ENCODE measurements around the gene RNF19B. TPM values are rescaled to one million over a fixed set of nuclear protein-coding genes. Genes with fewer than 3 reads are reported as not detected.

RNF19B gene
- total and polyA plus RNA-seq, 2 donors from 2014 or later, result 17.3 to 30.8 TPM

- H3K4me3 ChIP-seq (ENCODE audit: low read length in 3 of 3), result no peak overlapping the region
- no peak overlapping the region for H3K9ac ChIP-seq (ENCODE audit: low read length in 3 of 3)
- no peaks in the 10 kb centered on the region for H3K9me3 ChIP-seq (ENCODE audit: control insufficient read depth in 2 of 3, insufficient read depth in 1 of 3, low read length in 3 of 3)
- intact Hi-C loops (cut with DNase I), result no loop called here
- TF ChIP-seq CTCF (IDR thresholded peaks at IDR 0.05; ENCODE audit: borderline replicate concordance, extremely low read depth, insufficient read depth), result no peak
- peaks cover 0 to 8% (median 0%) of the 10 kb centered on the region in 3 donors for H3K4me1 ChIP-seq (ENCODE audit: control insufficient read depth in 2 of 3, insufficient read depth in 2 of 3, low read depth in 1 of 3, low read length in 3 of 3)
- H3K27ac ChIP-seq (ENCODE audit: low read depth in 2 of 2, low read length in 2 of 2), result no peak overlapping the region
- no peaks in the 10 kb centered on the region for H3K36me3 ChIP-seq (ENCODE audit: control insufficient read depth in 2 of 3, insufficient read depth in 3 of 3, low read length in 3 of 3)
- no peaks in the 10 kb centered on the region for H3K27me3 ChIP-seq (ENCODE audit: control insufficient read depth, insufficient read depth, low read length)
- FAIRE-seq (no peak), DNase-seq (peak in 1 of 5 donors; percentile 42)
These were observed 62.1 kb downstream of the RNF19B start for GRCh38 chr1:32902535-32902920.

- intact Hi-C loops (cut with DNase I), result no loop called here
- H3K36me3 ChIP-seq (ENCODE audit: control insufficient read depth in 2 of 3, insufficient read depth in 3 of 3, low read length in 3 of 3), result no peaks in the 10 kb centered on the region
- no peaks in the 10 kb centered on the region for H3K9me3 ChIP-seq (ENCODE audit: control insufficient read depth in 2 of 3, insufficient read depth in 1 of 3, low read length in 3 of 3)
- no peak overlapping the region for H3K27ac ChIP-seq (ENCODE audit: low read depth in 2 of 2, low read length in 2 of 2)
- H3K4me1 ChIP-seq (ENCODE audit: control insufficient read depth in 2 of 3, insufficient read depth in 2 of 3, low read depth in 1 of 3, low read length in 3 of 3), result peaks cover 0 to 8% (median 0%) of the 10 kb centered on the region in 3 donors
- no peaks in the 10 kb centered on the region for H3K27me3 ChIP-seq (ENCODE audit: control insufficient read depth, insufficient read depth, low read length)
- FAIRE-seq (no peak), DNase-seq (no peak)
- H3K9ac ChIP-seq (ENCODE audit: low read length in 3 of 3), result peak overlapping the region in 2 of 3 donors; percentile 30 to 66
- peak overlapping the region in 2 of 3 donors; percentile 36 to 60 for H3K4me3 ChIP-seq (ENCODE audit: low read length in 3 of 3)
- TF ChIP-seq CTCF (IDR thresholded peaks at IDR 0.05; ENCODE audit: borderline replicate concordance, extremely low read depth, insufficient read depth), result no peak
These were observed 62.6 kb downstream of the RNF19B start for GRCh38 chr1:32901823-32902534.

GRCh38 chr1:32900956-32901822 lies 63.4 kb downstream of the RNF19B start, which contains the start of gene TMEM54:
TSS of gene TMEM54 (minus strand) at chr1:32901389. CDS start at chr1:32901238, 151 bp downstream.
- no peak for FAIRE-seq
- no peak for TF ChIP-seq CTCF (IDR thresholded peaks at IDR 0.05; ENCODE audit: borderline replicate concordance, extremely low read depth, insufficient read depth)
- Histone ChIP-seq H3K4me1 (ENCODE audit: control insufficient read depth in 2 of 3, insufficient read depth in 2 of 3, low read depth in 1 of 3, low read length in 3 of 3) (peaks cover 0 to 8% (median 0%) of the 10 kb centered on the region in 3 donors), H3K4me3 (ENCODE audit: low read length in 3 of 3) (peak within 1 kb of the TSS in 2 of 3 donors; percentile 55 to 63), H3K9me3 (ENCODE audit: control insufficient read depth in 2 of 3, insufficient read depth in 1 of 3, low read length in 3 of 3) (no peaks in the 10 kb centered on the region), H3K27ac (ENCODE audit: low read depth in 2 of 2, low read length in 2 of 2) (no peak within 1 kb of the TSS), H3K36me3 (ENCODE audit: control insufficient read depth in 2 of 3, insufficient read depth in 3 of 3, low read length in 3 of 3) (no peaks in the 10 kb centered on the region), H3K9ac (ENCODE audit: low read length in 3 of 3) (peak within 1 kb of the TSS in 2 of 3 donors; percentile 60 to 75), H3K27me3 (ENCODE audit: control insufficient read depth, insufficient read depth, low read length) (no peaks in the 10 kb centered on the region)
- DNase-seq, result peak in 2 of 5 donors; percentile 79 to 83
- intact Hi-C loops (cut with DNase I), result no loop called here
